ENCODE results near the gene CYP39A1.

CYP39A1 gene

DNA sequence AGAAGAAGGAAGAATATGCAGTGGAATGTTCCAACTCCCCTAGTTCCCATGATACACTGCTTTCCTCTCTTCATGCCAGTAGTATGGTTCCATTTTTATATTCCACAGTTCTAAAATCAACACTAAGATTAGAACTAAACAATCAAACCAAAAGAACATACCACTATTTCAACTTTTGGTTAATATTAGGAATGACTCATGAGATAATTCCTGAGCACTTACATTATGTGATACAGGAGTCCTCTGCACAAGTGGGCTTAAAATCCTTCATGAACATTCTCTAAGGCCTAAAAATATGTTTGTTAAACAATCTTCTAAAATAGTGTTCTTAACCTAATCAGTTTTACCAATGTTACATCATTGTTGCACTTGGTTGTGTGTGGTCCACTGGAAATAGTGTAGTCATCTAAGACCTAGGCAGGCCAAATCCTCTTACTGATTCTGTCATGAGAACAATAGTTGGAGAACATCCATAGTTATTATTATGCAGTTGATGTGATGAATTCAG is 131.1 kb downstream of the CYP39A1 start:
- no peak for TF ChIP-seq SIN3A (IDR thresholded peaks at IDR 0.05; ENCODE audit: borderline replicate concordance, insufficient read depth, low read length)
- TF ChIP-seq, protein P1, sequence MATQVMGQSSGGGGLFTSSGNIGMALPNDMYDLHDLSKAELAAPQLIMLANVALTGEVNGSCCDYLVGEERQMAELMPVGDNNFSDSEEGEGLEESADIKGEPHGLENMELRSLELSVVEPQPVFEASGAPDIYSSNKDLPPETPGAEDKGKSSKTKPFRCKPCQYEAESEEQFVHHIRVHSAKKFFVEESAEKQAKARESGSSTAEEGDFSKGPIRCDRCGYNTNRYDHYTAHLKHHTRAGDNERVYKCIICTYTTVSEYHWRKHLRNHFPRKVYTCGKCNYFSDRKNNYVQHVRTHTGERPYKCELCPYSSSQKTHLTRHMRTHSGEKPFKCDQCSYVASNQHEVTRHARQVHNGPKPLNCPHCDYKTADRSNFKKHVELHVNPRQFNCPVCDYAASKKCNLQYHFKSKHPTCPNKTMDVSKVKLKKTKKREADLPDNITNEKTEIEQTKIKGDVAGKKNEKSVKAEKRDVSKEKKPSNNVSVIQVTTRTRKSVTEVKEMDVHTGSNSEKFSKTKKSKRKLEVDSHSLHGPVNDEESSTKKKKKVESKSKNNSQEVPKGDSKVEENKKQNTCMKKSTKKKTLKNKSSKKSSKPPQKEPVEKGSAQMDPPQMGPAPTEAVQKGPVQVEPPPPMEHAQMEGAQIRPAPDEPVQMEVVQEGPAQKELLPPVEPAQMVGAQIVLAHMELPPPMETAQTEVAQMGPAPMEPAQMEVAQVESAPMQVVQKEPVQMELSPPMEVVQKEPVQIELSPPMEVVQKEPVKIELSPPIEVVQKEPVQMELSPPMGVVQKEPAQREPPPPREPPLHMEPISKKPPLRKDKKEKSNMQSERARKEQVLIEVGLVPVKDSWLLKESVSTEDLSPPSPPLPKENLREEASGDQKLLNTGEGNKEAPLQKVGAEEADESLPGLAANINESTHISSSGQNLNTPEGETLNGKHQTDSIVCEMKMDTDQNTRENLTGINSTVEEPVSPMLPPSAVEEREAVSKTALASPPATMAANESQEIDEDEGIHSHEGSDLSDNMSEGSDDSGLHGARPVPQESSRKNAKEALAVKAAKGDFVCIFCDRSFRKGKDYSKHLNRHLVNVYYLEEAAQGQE (IDR thresholded peaks at IDR 0.05; ENCODE audit: insufficient read depth in 1 of 2, low read depth in 2 of 2, low read length in 2 of 2): no peak
- no peak for TF ChIP-seq TAF1 (IDR thresholded peaks at IDR 0.05; ENCODE audit: borderline replicate concordance, insufficient read depth, low read length)
- TF ChIP-seq FOXP2 (optimal IDR thresholded peaks at IDR 0.05; ENCODE audit: borderline replicate concordance, extremely low read depth, extremely low read length, insufficient read depth): no peak
- TF ChIP-seq POLR2AphosphoS5 (IDR thresholded peaks at IDR 0.05; ENCODE audit: low read depth, low read length): no peak

DNA sequence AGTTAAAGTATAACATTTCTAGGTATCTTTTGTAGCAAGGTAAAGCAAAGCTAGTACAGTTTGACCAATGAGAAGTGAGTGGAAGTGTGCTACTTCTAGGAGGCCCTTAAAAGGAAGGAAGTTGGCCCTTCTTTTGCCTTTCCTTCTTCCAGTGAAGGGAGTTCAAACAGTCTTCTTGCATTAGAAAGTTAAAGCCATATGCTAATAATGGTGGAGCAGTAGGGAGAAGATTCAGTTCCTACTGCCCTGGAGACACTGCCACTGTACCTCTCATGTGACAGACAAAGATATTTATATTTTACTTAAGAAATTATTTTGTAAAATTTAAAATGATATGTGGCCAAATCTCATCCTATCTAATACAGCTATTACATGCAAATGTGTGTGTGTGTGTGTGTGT is 135.4 kb downstream of the CYP39A1 start:
- no peak for TF ChIP-seq SIN3A (IDR thresholded peaks at IDR 0.05; ENCODE audit: borderline replicate concordance, insufficient read depth, low read length)
- no peak for TF ChIP-seq FOXP2 (optimal IDR thresholded peaks at IDR 0.05; ENCODE audit: borderline replicate concordance, extremely low read depth, extremely low read length, insufficient read depth)
- no peak for TF ChIP-seq POLR2AphosphoS5 (IDR thresholded peaks at IDR 0.05; ENCODE audit: low read depth, low read length)
- TF ChIP-seq, protein P1 (IDR thresholded peaks at IDR 0.05; ENCODE audit: insufficient read depth in 1 of 2, low read depth in 2 of 2, low read length in 2 of 2): no peak

GRCh38 chr6:46513533-46513932 is 139.1 kb downstream of the CYP39A1 start:
- TF ChIP-seq, protein P1 (IDR thresholded peaks at IDR 0.05; ENCODE audit: insufficient read depth in 1 of 2, low read depth in 2 of 2, low read length in 2 of 2): no peak
- no peak for TF ChIP-seq TAF1 (IDR thresholded peaks at IDR 0.05; ENCODE audit: borderline replicate concordance, insufficient read depth, low read length)
- TF ChIP-seq SIN3A (IDR thresholded peaks at IDR 0.05; ENCODE audit: borderline replicate concordance, insufficient read depth, low read length): no peak
- TF ChIP-seq POLR2AphosphoS5 (IDR thresholded peaks at IDR 0.05; ENCODE audit: low read depth, low read length): no peak
- no peak for TF ChIP-seq FOXP2 (optimal IDR thresholded peaks at IDR 0.05; ENCODE audit: borderline replicate concordance, extremely low read depth, extremely low read length, insufficient read depth)

GRCh38 chr6:46511320-46511719 is 141.3 kb downstream of the CYP39A1 start:
- no peak for TF ChIP-seq FOXP2 (optimal IDR thresholded peaks at IDR 0.05; ENCODE audit: borderline replicate concordance, extremely low read depth, extremely low read length, insufficient read depth)
- TF ChIP-seq TAF1 (IDR thresholded peaks at IDR 0.05; ENCODE audit: borderline replicate concordance, insufficient read depth, low read length): no peak
- no peak for TF ChIP-seq POLR2AphosphoS5 (IDR thresholded peaks at IDR 0.05; ENCODE audit: low read depth, low read length)

DNA sequence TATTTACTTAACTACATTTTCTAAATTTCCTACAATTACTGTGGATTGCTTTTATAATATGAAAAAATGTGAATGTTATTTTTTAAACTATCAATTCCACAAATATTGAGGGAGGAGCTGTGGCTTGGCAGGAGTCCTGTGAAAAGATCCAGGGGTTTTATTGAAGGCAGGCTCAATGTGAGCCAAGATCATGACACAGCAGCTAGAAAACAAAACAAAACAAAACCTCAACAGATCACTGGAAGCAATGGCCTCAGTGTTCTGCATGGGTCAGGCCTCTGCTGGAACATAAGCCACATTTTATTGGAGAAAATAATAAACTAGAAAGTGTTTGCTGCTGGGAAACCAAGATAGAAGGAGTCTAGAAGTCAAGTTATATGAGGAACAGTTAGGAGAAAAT is 142.0 kb downstream of the CYP39A1 start:
- no peak for TF ChIP-seq FOXP2 (optimal IDR thresholded peaks at IDR 0.05; ENCODE audit: borderline replicate concordance, extremely low read depth, extremely low read length, insufficient read depth)
- no peak for TF ChIP-seq TAF1 (IDR thresholded peaks at IDR 0.05; ENCODE audit: borderline replicate concordance, insufficient read depth, low read length)
- TF ChIP-seq, protein P1 (IDR thresholded peaks at IDR 0.05; ENCODE audit: insufficient read depth in 1 of 2, low read depth in 2 of 2, low read length in 2 of 2): no peak
- no peak for TF ChIP-seq SIN3A (IDR thresholded peaks at IDR 0.05; ENCODE audit: borderline replicate concordance, insufficient read depth, low read length)
